ENCODE data around the gene AKT3. TPM values are rescaled to one million over a fixed set of nuclear protein-coding genes. Genes with fewer than 3 reads are reported as not detected.
A peak's percentile ranks its signal among the peaks of the same experiment; 100 is the strongest.

AKT3 gene
- total and polyA plus RNA-seq, 2 experiments from 2014 or later, result 3.5 to 23.4 TPM

DNA sequence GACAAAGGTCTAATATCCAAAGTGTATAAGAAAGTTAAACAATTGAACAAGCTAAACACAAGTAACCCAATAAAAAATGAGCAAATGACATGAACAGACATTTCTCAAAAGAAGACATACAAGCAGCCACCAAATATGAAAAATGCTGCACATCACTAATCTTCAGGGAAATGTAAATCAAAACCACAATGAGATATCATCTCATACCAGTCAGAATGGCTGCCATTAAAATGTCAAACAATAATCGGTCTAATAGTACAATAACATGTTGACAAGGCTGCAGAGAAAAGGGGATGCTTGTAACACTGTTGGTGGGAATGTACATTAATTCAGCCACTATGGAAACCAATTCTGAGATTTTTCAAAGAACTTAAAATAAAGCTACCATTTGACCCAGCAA, 264.1 kb downstream of the AKT3 start:
- TF ChIP-seq, protein P1, sequence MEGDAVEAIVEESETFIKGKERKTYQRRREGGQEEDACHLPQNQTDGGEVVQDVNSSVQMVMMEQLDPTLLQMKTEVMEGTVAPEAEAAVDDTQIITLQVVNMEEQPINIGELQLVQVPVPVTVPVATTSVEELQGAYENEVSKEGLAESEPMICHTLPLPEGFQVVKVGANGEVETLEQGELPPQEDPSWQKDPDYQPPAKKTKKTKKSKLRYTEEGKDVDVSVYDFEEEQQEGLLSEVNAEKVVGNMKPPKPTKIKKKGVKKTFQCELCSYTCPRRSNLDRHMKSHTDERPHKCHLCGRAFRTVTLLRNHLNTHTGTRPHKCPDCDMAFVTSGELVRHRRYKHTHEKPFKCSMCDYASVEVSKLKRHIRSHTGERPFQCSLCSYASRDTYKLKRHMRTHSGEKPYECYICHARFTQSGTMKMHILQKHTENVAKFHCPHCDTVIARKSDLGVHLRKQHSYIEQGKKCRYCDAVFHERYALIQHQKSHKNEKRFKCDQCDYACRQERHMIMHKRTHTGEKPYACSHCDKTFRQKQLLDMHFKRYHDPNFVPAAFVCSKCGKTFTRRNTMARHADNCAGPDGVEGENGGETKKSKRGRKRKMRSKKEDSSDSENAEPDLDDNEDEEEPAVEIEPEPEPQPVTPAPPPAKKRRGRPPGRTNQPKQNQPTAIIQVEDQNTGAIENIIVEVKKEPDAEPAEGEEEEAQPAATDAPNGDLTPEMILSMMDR (IDR thresholded peaks at IDR 0.05; ENCODE audit: low read depth, low read length), result no peak
- H3K4me1 ChIP-seq (ENCODE audit: low read depth), result no peaks in the 10 kb centered on the region
- H3K27ac ChIP-seq, result no peak overlapping the region
- no peaks in the 10 kb centered on the region for H3K9me3 ChIP-seq (ENCODE audit: low read depth)
- H3K4me3 ChIP-seq, result no peak overlapping the region
- H3K36me3 ChIP-seq, result no peaks in the 10 kb centered on the region
- no peak for DNase-seq (ENCODE audit: low read depth in 1 of 2, low spot score in 1 of 2)
- H3K27me3 ChIP-seq, result no peaks in the 10 kb centered on the region

DNA sequence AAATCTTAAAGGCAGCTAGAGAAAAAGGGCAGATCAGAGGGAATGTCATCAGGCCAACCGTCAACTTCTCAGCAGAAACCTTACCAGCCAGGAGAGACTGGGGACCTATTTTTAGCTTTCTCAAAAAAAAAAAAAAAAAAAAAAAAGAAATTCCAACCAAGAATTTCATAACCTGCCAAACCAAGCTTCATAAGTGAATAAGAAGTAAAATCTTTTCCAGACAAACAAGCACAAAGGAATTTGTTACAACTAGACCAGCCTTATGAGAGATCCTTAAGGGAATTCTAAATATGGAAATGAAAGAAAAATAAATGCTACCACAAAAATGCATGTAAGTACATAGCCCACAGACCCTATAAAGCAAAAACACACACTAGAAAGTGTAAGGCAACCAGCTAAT, 267.7 kb downstream of the AKT3 start:
- no peaks in the 10 kb centered on the region for H3K27me3 ChIP-seq
- H3K36me3 ChIP-seq, result no peaks in the 10 kb centered on the region
- no peaks in the 10 kb centered on the region for H3K4me1 ChIP-seq (ENCODE audit: low read depth)
- H3K9me3 ChIP-seq (ENCODE audit: low read depth), result no peaks in the 10 kb centered on the region
- H3K27ac ChIP-seq, result no peak overlapping the region
- DNase-seq (ENCODE audit: low read depth in 1 of 2, low spot score in 1 of 2), result peak in 1 of 2 donors; percentile 33
- TF ChIP-seq, protein P1 (IDR thresholded peaks at IDR 0.05; ENCODE audit: low read depth, low read length), result no peak
- H3K4me3 ChIP-seq, result no peak overlapping the region

DNA sequence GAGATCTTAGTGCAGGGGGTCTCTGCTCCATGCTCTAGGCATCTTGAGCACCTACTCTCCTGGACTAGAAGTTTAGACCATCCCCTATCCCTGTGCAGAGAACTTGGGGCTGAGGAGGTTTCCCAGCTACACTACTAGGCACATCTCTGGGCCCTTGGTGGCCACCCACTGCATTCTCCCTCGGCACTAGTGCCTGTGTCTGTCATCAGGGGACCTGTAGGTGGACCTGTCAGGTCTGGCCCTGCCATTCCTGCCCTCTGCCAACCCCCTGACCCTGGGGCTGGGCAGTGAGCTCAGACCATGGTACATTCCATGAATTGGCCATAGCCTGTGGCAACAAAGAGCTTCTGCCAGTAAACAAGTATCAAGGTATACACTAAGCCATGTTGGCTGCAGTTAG, 269.1 kb downstream of the AKT3 start:
- Histone ChIP-seq H3K4me3 (no peak overlapping the region), H3K9me3 (ENCODE audit: low read depth) (no peaks in the 10 kb centered on the region), H3K36me3 (no peaks in the 10 kb centered on the region), H3K4me1 (ENCODE audit: low read depth) (no peaks in the 10 kb centered on the region), H3K27ac (no peak overlapping the region), H3K27me3 (no peaks in the 10 kb centered on the region)
- TF ChIP-seq, protein P1 (IDR thresholded peaks at IDR 0.05; ENCODE audit: low read depth, low read length), result no peak
- DNase-seq (ENCODE audit: low read depth in 1 of 2, low spot score in 1 of 2), result no peak

DNA sequence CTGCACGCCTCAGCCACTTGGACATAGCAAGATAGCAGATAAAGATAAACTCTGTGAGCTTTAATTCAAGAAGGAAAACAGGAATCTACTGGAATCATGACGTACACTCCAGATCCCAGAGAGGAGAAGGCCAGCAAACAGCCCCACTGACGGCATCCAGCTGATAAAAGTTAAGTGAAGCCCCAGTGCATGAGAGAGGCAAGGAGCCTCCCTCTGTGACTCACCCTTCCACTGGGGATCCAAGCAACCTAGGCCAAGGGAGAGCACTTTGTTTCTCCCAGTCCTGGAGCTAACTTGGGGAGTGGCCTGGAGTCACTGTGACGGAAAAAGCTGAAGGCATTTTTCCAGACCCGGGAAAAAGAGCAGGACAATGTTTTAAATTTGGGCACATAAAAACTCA, 270.0 kb downstream of the AKT3 start:
- Histone ChIP-seq H3K4me1 (ENCODE audit: low read depth) (no peaks in the 10 kb centered on the region), H3K36me3 (no peaks in the 10 kb centered on the region), H3K4me3 (no peak overlapping the region), H3K27ac (no peak overlapping the region), H3K9me3 (ENCODE audit: low read depth) (no peaks in the 10 kb centered on the region), H3K27me3 (no peaks in the 10 kb centered on the region)
- TF ChIP-seq, protein P1 (IDR thresholded peaks at IDR 0.05; ENCODE audit: low read depth, low read length), result no peak
- DNase-seq (ENCODE audit: low read depth in 1 of 2, low spot score in 1 of 2), result peak in 1 of 2 donors; percentile 88

DNA sequence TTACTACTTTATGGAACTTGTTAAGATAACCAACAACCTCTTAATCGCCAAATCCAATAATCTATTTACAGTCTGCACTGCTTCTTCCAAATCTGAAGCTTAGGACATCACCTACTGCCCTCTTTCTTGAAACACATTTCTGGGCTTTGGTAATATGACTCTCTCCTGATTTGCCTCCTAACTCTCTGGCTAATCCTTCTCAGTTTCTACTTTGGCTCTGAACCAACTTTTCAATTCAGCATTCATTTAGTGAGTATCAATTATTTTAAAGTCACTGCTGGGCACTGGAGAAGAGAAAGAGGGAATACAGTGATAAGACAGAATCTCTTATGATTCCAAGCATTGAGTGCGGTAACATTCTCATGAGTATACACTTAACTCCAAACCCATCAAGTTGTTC, 275.0 kb downstream of the AKT3 start:
- no peak overlapping the region for H3K27ac ChIP-seq
- no peaks in the 10 kb centered on the region for H3K27me3 ChIP-seq
- peaks cover 4% of the 10 kb centered on the region for H3K36me3 ChIP-seq
- peak in 1 of 2 donors; percentile 3 for DNase-seq (ENCODE audit: low read depth in 1 of 2, low spot score in 1 of 2)
- TF ChIP-seq, protein P1 (IDR thresholded peaks at IDR 0.05; ENCODE audit: low read depth, low read length), result no peak
- no peak overlapping the region for H3K4me3 ChIP-seq
- no peaks in the 10 kb centered on the region for H3K9me3 ChIP-seq (ENCODE audit: low read depth)
- no peaks in the 10 kb centered on the region for H3K4me1 ChIP-seq (ENCODE audit: low read depth)

DNA sequence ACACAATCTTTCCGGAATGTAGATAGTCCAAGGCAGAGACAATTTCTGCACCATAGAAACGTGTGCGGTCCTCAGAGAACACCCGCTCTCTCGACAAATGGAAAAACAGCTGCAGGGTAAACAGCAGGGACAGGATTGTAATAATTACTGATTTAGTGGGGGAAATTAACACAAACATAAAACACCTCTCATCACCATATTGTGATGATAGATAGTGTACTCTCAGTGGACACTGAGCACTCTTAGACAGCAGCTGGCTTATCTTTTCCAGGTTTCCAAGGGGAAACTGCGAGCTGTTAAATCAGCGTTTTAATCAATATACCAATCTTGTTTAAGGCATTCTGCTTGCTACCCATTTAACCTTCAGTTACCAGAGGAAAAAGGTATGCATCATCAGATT, 277.1 kb downstream of the AKT3 start:
- Histone ChIP-seq H3K27me3 (no peaks in the 10 kb centered on the region), H3K4me3 (no peak overlapping the region), H3K36me3 (peaks cover 4% of the 10 kb centered on the region), H3K4me1 (ENCODE audit: low read depth) (no peaks in the 10 kb centered on the region), H3K9me3 (ENCODE audit: low read depth) (no peaks in the 10 kb centered on the region), H3K27ac (no peak overlapping the region)
- DNase-seq (ENCODE audit: low read depth in 1 of 2, low spot score in 1 of 2), result no peak
- TF ChIP-seq, protein P1 (IDR thresholded peaks at IDR 0.05; ENCODE audit: low read depth, low read length), result no peak

All from cardiac muscle cell (in vitro differentiated cells and primary cell).